A549 (cell line): ENCODE measurements around the gene GALNT18. TPM values are rescaled to one million over a fixed set of nuclear protein-coding genes. Genes with fewer than 3 reads are reported as not detected.

Experiments
- ATAC-seq, 2 experiments: fragments of 200-7000 bp in 1 of 2; fragments of >200 bp in 1 of 2; cut with Nextera tagmentation in 1 of 2; cut with Tn5 transposase in 1 of 2; 3 replicates each; pipeline versions ENCODE4 v1.8.0 to v1.9.1; 2018 to 2020; ENCODE audit warnings: mild to moderate bottlenecking in 1 of 2, moderate library complexity in 1 of 2
- CTCF ChIA-PET: fragments of 300-600 bp; sonication (Branson Sonifier 250); formaldehyde crosslinking; extraction: SDS; loops from one replicate; lab custom pipeline; 2021; ENCODE audit warnings: antibody characterized with exemption, inconsistent platforms; lab: Yijun Ruan, JAX
- POLR2A ChIA-PET: fragments of 350-600 bp; formaldehyde crosslinking; extraction: SDS; loops from one replicate; lab custom pipeline; 2021; ENCODE audit warnings: antibody characterized with exemption, inconsistent platforms; lab: Yijun Ruan, JAX
- DNase-seq, 2 experiments: peaks; one replicate each; pipeline versions ENCODE4 v3.0.0 to v3.0.0-alpha.2; 2011 to 2016; ENCODE audit warnings: low read depth in 1 of 2, low spot score in 1 of 2
- FAIRE-seq: peaks from 2 replicates; lab custom pipeline; 2011; peaks lifted over from hg19 to GRCh38; lab: Jason Lieb, UNC
- H3K27ac ChIP-seq, 2 experiments: fragments of >200 bp; sonication (Bioruptor Twin); formaldehyde crosslinking; 3 replicates each; pipeline ENCODE4 v1.5.1; 2016 to 2017
- H3K4me1 ChIP-seq: fragments of >200 bp; sonication (Bioruptor Twin); formaldehyde crosslinking; 3 replicates; pipeline ENCODE4 v1.6.1; 2016
- H3K4me2 ChIP-seq: fragments of >200 bp; sonication (Bioruptor Twin); formaldehyde crosslinking; 3 replicates; pipeline ENCODE4 v1.6.1; 2016
- H3K4me3 ChIP-seq: fragments of >200 bp; sonication (Bioruptor Twin); formaldehyde crosslinking; 3 replicates; pipeline ENCODE4 v1.5.1; 2016
- H3K9me3 ChIP-seq: fragments of >200 bp; sonication (Bioruptor Twin); formaldehyde crosslinking; 3 replicates; pipeline ENCODE4 v1.6.1; 2016
- BHLHE40 ChIP-seq: IDR thresholded peaks from 2 replicates; pipeline ENCODE4 v1.6.1; 2012; ENCODE audit warnings: low read depth, low read length, inconsistent platforms
- CBX2 ChIP-seq: fragments of 200-600 bp; sonication (generic); IDR thresholded peaks from 2 replicates; pipeline ENCODE4 v1.6.1; 2016; ENCODE audit warnings: low read depth, mild to moderate bottlenecking, borderline replicate concordance
- CEBPB ChIP-seq, 2 experiments: fragments of >200 bp in 1 of 2; sonication (Bioruptor Twin) in 1 of 2; formaldehyde crosslinking in 1 of 2; IDR thresholded peaks; 2 replicates each; pipeline ENCODE4 v1.6.1; 2012 to 2016
- EHMT2 ChIP-seq: fragments of 200-600 bp; sonication (generic); IDR thresholded peaks from 2 replicates; pipeline ENCODE4 v1.6.1; 2016; ENCODE audit warnings: antibody characterized with exemption, low read depth, mild to moderate bottlenecking, moderate library complexity
- EP300 ChIP-seq, 2 experiments: fragments of >200 bp; sonication (Bioruptor Twin); formaldehyde crosslinking; IDR thresholded peaks; 2 replicates in 1 of 2; 3 replicates in 1 of 2; pipeline ENCODE4 v1.6.1; 2016 to 2017
- FOSB ChIP-seq: fragments of 250-450 bp; sonication (Bioruptor Pico); IDR thresholded peaks from 2 replicates; pipeline ENCODE4 v1.5.0; 2020; ENCODE audit warnings: mild to moderate bottlenecking, moderate library complexity
- HDAC2 ChIP-seq: fragments of 200-600 bp; sonication (generic); IDR thresholded peaks from 2 replicates; pipeline ENCODE4 v1.6.1; 2016
- HOXB13 ChIP-seq: fragments of 250-450 bp; sonication (Bioruptor Pico); IDR thresholded peaks from 2 replicates; pipeline ENCODE4 v1.5.0; 2020; ENCODE audit warnings: low read depth, mild to moderate bottlenecking, moderate library complexity
- JUN ChIP-seq, 2 experiments: fragments of >200 bp; sonication (Bioruptor Twin); formaldehyde crosslinking; IDR thresholded peaks; 2 replicates in 1 of 2; 3 replicates in 1 of 2; pipeline ENCODE4 v1.6.1; 2016 to 2017
- JUNB ChIP-seq: fragments of >200 bp; sonication (Bioruptor Twin); formaldehyde crosslinking; IDR thresholded peaks from 2 replicates; pipeline ENCODE4 v1.6.1; 2016
- MAFK ChIP-seq: fragments of 450-650 bp; IDR thresholded peaks from 2 replicates; pipeline ENCODE4 v1.6.1; 2014; ENCODE audit not compliant: partially characterized antibody
- NPAS2 ChIP-seq: fragments of 250-450 bp; sonication (Bioruptor Pico); IDR thresholded peaks from 2 replicates; pipeline ENCODE4 v1.8.0; 2022; ENCODE audit warnings: mild to moderate bottlenecking, moderate library complexity, borderline replicate concordance
- POLR2A ChIP-seq: IDR thresholded peaks from 2 replicates; pipeline ENCODE4 v1.6.1; 2012; ENCODE audit warnings: mild to moderate bottlenecking, low read length
- RAD21 ChIP-seq, 2 experiments: fragments of >200 bp in 1 of 2; sonication (Bioruptor Twin) in 1 of 2; formaldehyde crosslinking in 1 of 2; IDR thresholded peaks in 1 of 2; conservative IDR thresholded peaks in 1 of 2; 2 replicates in 1 of 2; 3 replicates in 1 of 2; pipeline ENCODE4 v1.6.1; 2012 to 2018; ENCODE audit warnings: inconsistent platforms in 1 of 2
- RARB ChIP-seq: fragments of 250-450 bp; sonication (Bioruptor Pico); IDR thresholded peaks from 2 replicates; pipeline ENCODE4 v1.8.0; 2021; ENCODE audit warnings: mild to moderate bottlenecking, moderate library complexity
- RFX5 ChIP-seq: fragments of 450-650 bp; IDR thresholded peaks from 2 replicates; pipeline ENCODE4 v1.7.1; 2014; ENCODE audit warnings: antibody characterized with exemption, mild to moderate bottlenecking, moderate library complexity
- RNF2 ChIP-seq: fragments of 200-600 bp; sonication (generic); IDR thresholded peaks from 2 replicates; pipeline ENCODE4 v1.6.1; 2016; ENCODE audit warnings: low read depth, mild to moderate bottlenecking, antibody characterized with exemption, moderate library complexity, borderline replicate concordance
- SREBF2 ChIP-seq: fragments of 450-650 bp; IDR thresholded peaks from 2 replicates; pipeline ENCODE4 v1.6.1; 2014; ENCODE audit warnings: mild to moderate bottlenecking, moderate library complexity
- ZNF302 ChIP-seq: fragments of 250-450 bp; sonication (Bioruptor Pico); IDR thresholded peaks from 2 replicates; pipeline ENCODE4 v1.9.0; 2021; ENCODE audit warnings: inconsistent platforms, mild to moderate bottlenecking, moderate library complexity
- WGBS: methylation state at CpG from one replicate; pipeline ENCODE4 v1.1.6; 2017; ENCODE audit errors: missing lambda C conversion rate; 5-methylcytosine and 5-hydroxymethylcytosine counted together
- polyA plus RNA-seq, 4 experiments: library from polyadenylated mRNA; depleted of rRNA in 3 of 4; stranded (reverse); fragments of >200 nt; fragmentation: RNase III in 1 of 4; extraction: RNeasy Plus Mini Kit Qiagen cat#74134 plus additional on column Dnase treatment in 1 of 4; gene quantifications; 2 replicates in 3 of 4; 3 replicates in 1 of 4; pipeline ENCODE4 v1.2.3, GENCODE V29; 2011 to 2017
- TF ChIP-seq, protein P1 (sequence below): fragments of 150-350 bp; IDR thresholded peaks from 2 replicates; pipeline ENCODE4 v1.6.1; 2014; ENCODE audit warnings: low read depth, mild to moderate bottlenecking, low read length
- TF ChIP-seq, protein P2 (sequence below): fragments of >200 bp; sonication (Bioruptor Twin); formaldehyde crosslinking; IDR thresholded peaks from 3 replicates; pipeline ENCODE4 v1.5.1; 2016
- TF ChIP-seq, protein P3 (sequence below): fragments of 450-650 bp; IDR thresholded peaks from 2 replicates; pipeline ENCODE4 v1.6.1; 2014; ENCODE audit warnings: antibody characterized with exemption

Gene GALNT18
- polyA plus RNA-seq, 2 of the 4 experiments (the other 2 are of a cell fraction) = 6.7 to 16.1 TPM

GRCh38 chr11:11244470-11245080 is 377.2 kb downstream of the GALNT18 start (continued):
- TF ChIP-seq, protein P1, sequence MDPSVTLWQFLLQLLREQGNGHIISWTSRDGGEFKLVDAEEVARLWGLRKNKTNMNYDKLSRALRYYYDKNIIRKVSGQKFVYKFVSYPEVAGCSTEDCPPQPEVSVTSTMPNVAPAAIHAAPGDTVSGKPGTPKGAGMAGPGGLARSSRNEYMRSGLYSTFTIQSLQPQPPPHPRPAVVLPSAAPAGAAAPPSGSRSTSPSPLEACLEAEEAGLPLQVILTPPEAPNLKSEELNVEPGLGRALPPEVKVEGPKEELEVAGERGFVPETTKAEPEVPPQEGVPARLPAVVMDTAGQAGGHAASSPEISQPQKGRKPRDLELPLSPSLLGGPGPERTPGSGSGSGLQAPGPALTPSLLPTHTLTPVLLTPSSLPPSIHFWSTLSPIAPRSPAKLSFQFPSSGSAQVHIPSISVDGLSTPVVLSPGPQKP = no peak

DNA sequence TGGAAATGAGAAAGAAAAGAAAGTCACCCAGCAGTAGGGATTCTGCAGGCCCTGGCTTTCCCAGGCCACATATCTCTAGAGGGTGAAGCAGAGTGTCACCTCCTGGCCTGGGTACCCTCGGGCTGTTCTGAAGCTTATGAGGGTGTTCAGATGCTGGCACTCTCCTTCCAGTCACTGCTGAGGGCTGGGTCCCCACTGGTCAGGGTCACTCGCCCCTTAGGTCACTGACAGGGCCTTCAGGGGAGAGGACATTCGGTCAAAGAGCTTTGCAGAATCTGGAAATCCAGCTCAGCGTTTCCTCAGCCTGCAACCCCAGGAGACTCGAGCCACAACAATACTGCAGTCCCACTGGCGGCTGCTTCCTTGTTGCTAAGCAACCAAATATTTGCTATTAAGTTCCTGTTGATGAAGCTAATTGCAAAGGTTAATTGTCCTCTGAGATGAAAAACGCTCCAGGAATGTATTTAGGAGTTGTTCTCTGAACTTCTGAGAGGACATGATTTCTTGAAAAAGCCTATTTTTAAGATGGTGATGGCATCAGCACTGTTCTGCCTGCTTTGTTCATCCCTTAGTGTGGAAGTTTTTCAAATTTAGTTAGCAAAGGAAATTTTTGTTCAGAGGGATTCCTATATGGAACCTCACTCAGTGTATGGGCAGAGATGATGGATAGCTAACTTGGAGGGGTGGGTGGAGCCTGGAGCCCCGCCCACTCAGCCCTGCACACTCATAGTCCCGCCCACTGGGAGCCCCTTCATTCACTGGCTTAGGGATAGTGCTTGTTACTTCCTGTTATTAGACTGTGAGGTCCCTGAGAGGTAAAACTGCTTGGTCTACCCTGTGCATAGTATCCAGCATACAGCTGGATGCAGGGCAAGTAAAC is 378.0 kb downstream of the GALNT18 start:
- WGBS = 31% methylated on average over 9 of the region's 9 CpGs
- ATAC-seq (peak; percentile 17 to 67; a peak in 3 of 6 replicates), FAIRE-seq (no peak), DNase-seq (peak in 1 of 2 experiments; percentile 29)
- Histone ChIP-seq H3K9me3 (no peaks in the 10 kb centered on the region), H3K4me3 (no peak overlapping the region), H3K4me1 (no peaks in the 10 kb centered on the region), H3K4me2 (no peak overlapping the region), H3K27ac (no peak overlapping the region)
- ChIA-PET POLR2A (no interaction called here), CTCF (interaction anchor here (0.9 to 1.3 kb wide), 2 partner anchors 9 to 171 kb away, joined by 3 read pairs; no protein-coding TSS in a partner anchor)
- no peak for TF ChIP-seq BHLHE40
- TF ChIP-seq SREBF2 = no peak

- no peak for FAIRE-seq
Measured at GRCh38 chr11:11243209-11243589, 378.6 kb downstream of the GALNT18 start.

DNA sequence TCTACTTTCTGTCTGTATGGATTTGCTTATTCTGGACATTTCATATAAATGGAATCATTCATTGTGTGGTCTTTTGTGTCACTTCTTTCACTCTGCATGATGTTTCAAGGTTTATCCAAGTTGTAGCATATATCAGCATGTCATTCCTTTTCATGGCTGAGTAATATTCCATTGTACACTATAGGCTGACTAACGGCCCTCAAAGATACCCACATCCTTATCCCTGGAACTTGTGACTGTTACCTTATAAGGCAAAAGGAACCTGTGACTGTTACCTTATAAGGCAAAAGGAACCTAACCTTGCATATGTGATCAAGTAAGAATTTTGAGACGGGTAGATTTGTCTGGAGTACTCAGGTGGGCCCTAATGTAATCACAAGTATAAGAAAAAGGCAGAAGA is 380.5 kb downstream of the GALNT18 start:
- CTCF ChIA-PET = no interaction called here
- no peak for FAIRE-seq

More at GRCh38 chr11:11243209-11243589, 378.6 kb downstream of the GALNT18 start:
- DNase-seq (no peak), ATAC-seq (no peak)
- TF ChIP-seq EP300 (IDR thresholded peaks at IDR 0.05) (no peak), CEBPB (IDR thresholded peaks at IDR 0.05) (no peak), NPAS2 (no peak), JUNB (no peak)
- ChIA-PET POLR2A (no interaction called here), CTCF (interaction anchor here (0.9 to 1.3 kb wide), 2 partner anchors 8 to 170 kb away, joined by 3 read pairs; no protein-coding TSS in a partner anchor)
- H3K4me3 ChIP-seq = no peak overlapping the region
- H3K4me1 ChIP-seq = no peaks in the 10 kb centered on the region
- H3K4me2 ChIP-seq = no peak overlapping the region
- 44% methylated on average over 6 of the region's 6 CpGs for WGBS
- H3K9me3 ChIP-seq = no peaks in the 10 kb centered on the region
- H3K27ac ChIP-seq = no peak overlapping the region

DNA sequence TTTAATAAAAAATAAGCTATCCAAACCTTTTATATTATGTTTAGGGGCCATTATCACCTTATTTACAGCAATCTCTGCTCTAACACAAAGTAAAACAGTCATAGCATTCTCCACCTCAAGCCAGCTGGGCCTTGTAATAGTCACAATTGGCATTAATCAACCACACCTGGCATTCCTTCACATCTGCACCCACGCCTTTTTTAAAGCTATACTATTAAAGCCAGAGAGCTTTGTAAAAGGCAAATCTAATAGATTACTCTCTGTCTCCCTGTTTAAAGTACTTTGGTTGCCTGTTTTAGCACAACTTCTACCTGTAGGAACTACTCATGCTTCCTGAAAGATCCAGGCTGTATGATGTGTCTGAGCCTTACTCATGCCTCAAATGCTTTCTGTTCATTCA is 381.8 kb downstream of the GALNT18 start:
- Histone ChIP-seq H3K27ac (no peak overlapping the region), H3K4me2 (no peak overlapping the region), H3K4me1 (no peaks in the 10 kb centered on the region), H3K4me3 (no peak overlapping the region), H3K9me3 (no peaks in the 10 kb centered on the region)
- FAIRE-seq = no peak
- ATAC-seq = no peak
- ChIA-PET POLR2A (no interaction called here), CTCF (interaction anchor here (0.8 kb wide), 1 partner anchor 21 kb away, joined by 4 read pairs; no protein-coding TSS in a partner anchor)
- 27% methylated on average over 1 of the region's 1 CpG for WGBS
- no peak for DNase-seq
- TF ChIP-seq RNF2 (no peak), RAD21 (conservative IDR thresholded peaks at IDR 0.05 in 1 of 2, IDR thresholded peaks at IDR 0.05 in 1 of 2) (no peak), EHMT2 (no peak), JUN (IDR thresholded peaks at IDR 0.05) (no peak), FOSB (CRISPR knock-in tag) (no peak), POLR2A (no peak), RARB (CRISPR knock-in tag) (no peak), ZNF302 (CRISPR knock-in tag) (no peak), HOXB13 (CRISPR knock-in tag) (no peak), HDAC2 (no peak), CBX2 (no peak), RFX5 (no peak), MAFK (no peak)
- TF ChIP-seq, protein P2, sequence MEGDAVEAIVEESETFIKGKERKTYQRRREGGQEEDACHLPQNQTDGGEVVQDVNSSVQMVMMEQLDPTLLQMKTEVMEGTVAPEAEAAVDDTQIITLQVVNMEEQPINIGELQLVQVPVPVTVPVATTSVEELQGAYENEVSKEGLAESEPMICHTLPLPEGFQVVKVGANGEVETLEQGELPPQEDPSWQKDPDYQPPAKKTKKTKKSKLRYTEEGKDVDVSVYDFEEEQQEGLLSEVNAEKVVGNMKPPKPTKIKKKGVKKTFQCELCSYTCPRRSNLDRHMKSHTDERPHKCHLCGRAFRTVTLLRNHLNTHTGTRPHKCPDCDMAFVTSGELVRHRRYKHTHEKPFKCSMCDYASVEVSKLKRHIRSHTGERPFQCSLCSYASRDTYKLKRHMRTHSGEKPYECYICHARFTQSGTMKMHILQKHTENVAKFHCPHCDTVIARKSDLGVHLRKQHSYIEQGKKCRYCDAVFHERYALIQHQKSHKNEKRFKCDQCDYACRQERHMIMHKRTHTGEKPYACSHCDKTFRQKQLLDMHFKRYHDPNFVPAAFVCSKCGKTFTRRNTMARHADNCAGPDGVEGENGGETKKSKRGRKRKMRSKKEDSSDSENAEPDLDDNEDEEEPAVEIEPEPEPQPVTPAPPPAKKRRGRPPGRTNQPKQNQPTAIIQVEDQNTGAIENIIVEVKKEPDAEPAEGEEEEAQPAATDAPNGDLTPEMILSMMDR = no peak
- TF ChIP-seq, protein P3, sequence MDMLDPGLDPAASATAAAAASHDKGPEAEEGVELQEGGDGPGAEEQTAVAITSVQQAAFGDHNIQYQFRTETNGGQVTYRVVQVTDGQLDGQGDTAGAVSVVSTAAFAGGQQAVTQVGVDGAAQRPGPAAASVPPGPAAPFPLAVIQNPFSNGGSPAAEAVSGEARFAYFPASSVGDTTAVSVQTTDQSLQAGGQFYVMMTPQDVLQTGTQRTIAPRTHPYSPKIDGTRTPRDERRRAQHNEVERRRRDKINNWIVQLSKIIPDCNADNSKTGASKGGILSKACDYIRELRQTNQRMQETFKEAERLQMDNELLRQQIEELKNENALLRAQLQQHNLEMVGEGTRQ = no peak

More for the DNA sequence above, 380.5 kb downstream of the GALNT18 start:
- ATAC-seq (no peak), DNase-seq (no peak)
- no peak overlapping the region for H3K4me3 ChIP-seq
- POLR2A ChIA-PET = no interaction called here
- H3K27ac ChIP-seq = no peak overlapping the region
- H3K4me2 ChIP-seq = no peak overlapping the region
- H3K4me1 ChIP-seq = no peaks in the 10 kb centered on the region
- H3K9me3 ChIP-seq = no peaks in the 10 kb centered on the region
- TF ChIP-seq NPAS2 = no peak
- WGBS = 34% methylated on average over 2 of the region's 2 CpGs
